ENCODE measurements around the gene OVAAL. TPM values are rescaled to one million over a fixed set of nuclear protein-coding genes. Genes with fewer than 3 reads are reported as not detected.

Gene OVAAL
- total and polyA plus RNA-seq, 10 of the 15 experiments (the other 5 are each of a cell fraction or from before 2014, with no cell fraction given): 0.04 to 0.33 (median 0.06) TPM; not detected in 7

DNA sequence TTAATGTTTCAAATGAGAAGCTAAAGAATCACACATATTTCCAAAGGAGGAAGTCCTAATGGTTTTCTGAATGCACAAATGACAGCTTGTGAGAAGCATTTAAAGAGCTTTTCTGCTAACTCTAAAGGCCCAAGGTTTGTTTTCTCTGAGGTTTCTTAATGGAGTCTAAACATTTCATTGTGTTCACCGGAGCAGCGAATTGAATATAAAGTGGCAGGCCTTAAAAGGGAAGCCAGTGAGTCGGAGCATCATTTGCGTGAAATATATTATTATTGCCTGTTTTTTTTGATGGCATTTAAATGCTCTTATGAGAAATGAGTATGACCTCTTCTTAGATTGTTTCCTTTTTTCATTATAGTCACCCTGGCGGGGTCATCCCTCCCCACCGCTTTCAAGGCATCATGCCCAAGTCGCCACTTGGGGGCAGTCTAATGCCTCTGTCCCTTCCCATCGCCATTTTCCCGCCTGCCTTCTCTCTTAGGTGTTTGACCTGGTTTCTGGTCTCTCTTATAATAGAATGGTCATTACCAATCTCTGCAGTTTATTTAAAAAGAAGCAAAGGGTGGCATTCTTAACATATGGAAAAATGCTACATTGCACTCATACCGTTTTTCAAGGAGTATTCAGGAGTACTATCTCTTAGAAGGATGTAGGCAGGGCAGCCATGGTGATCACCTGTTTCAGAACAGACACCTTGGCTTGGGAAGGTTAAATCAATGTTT lies 25.3 kb upstream of the OVAAL start:
- POLR2A ChIA-PET: no interaction called here
- Histone ChIP-seq H3K4me1 (ENCODE audit: control insufficient read depth, insufficient read depth, low read length) (no peaks in the 10 kb centered on the region), H3K36me3 (ENCODE audit: control insufficient read depth in 2 of 2, insufficient read depth in 2 of 2, low read length in 1 of 2) (no peaks in the 10 kb centered on the region), H3K4me3 (no peak overlapping the region), H2AFZ (ENCODE audit: control insufficient read depth, low read depth, low read length) (peak overlapping the region; percentile 59), H3K9ac (ENCODE audit: control insufficient read depth, insufficient read depth, low read length) (no peak overlapping the region), H3K27me3 (replicated peaks in 1 of 2; ENCODE audit: control insufficient read depth in 2 of 2, insufficient read depth in 2 of 2, low read length in 1 of 2) (peaks cover 0 to 2% of the 10 kb centered on the region in 2 experiments; a peak in 2 of 4 replicates), H3K27ac (ENCODE audit: control insufficient read depth, insufficient read depth) (no peak overlapping the region), H3K79me2 (ENCODE audit: control insufficient read depth, insufficient read depth, low read length) (no peaks in the 10 kb centered on the region), H3K4me2 (ENCODE audit: control insufficient read depth, insufficient read depth) (peak overlapping the region; percentile 38), H4K20me1 (ENCODE audit: control insufficient read depth, insufficient read depth) (no peaks in the 10 kb centered on the region), H3K9me3 (replicated peaks; ENCODE audit: control insufficient read depth, insufficient read depth, low read length) (no peaks in the 10 kb centered on the region)
- ATAC-seq (peak; percentile 97), FAIRE-seq (peak; percentile 88), DNase-seq (ENCODE audit: low read depth, low spot score) (no peak)
- 30% methylated on average over 10 of the region's 10 CpGs for WGBS (ENCODE audit: insufficient coverage, insufficient replicate concordance, low lambda C conversion rate, missing lambda C conversion rate)
- BruUV-seq (replicated peaks): no TSS peak
- SMC1A ChIA-PET (ENCODE audit: uncharacterized antibody, unreplicated experiment): interaction anchor here (0.5 to 14.5 kb wide), 13 partner anchors 11 to 542 kb away, joined by 3 to 247 read pairs (median 4); partner anchors contain the start of gene XPR1
- in situ Hi-C loops (cut with MboI) (loop anchor here (10.0 kb wide), 1 partner anchor 631 kb away; no protein-coding TSS in a partner anchor), intact Hi-C loops (cut with micrococcal nuclease; ENCODE audit: unreplicated experiment) (loop anchor here (1.0 to 2.0 kb wide), 5 partner anchors 99 to 633 kb away; partner anchors contain the start of gene XPR1)
- RAD21 ChIA-PET (ENCODE audit: unreplicated experiment): interaction anchor here (0.9 to 9.3 kb wide), 8 partner anchors 15 to 348 kb away, joined by 3 to 156 read pairs (median 4); partner anchors contain the start of gene XPR1
- CTCF ChIA-PET: interaction anchor here (0.9 to 17.1 kb wide), 16 partner anchors 12 to 546 kb away, joined by 3 to 373 read pairs (median 4); partner anchors contain the start of gene XPR1
- TF ChIP-seq, protein P1, sequence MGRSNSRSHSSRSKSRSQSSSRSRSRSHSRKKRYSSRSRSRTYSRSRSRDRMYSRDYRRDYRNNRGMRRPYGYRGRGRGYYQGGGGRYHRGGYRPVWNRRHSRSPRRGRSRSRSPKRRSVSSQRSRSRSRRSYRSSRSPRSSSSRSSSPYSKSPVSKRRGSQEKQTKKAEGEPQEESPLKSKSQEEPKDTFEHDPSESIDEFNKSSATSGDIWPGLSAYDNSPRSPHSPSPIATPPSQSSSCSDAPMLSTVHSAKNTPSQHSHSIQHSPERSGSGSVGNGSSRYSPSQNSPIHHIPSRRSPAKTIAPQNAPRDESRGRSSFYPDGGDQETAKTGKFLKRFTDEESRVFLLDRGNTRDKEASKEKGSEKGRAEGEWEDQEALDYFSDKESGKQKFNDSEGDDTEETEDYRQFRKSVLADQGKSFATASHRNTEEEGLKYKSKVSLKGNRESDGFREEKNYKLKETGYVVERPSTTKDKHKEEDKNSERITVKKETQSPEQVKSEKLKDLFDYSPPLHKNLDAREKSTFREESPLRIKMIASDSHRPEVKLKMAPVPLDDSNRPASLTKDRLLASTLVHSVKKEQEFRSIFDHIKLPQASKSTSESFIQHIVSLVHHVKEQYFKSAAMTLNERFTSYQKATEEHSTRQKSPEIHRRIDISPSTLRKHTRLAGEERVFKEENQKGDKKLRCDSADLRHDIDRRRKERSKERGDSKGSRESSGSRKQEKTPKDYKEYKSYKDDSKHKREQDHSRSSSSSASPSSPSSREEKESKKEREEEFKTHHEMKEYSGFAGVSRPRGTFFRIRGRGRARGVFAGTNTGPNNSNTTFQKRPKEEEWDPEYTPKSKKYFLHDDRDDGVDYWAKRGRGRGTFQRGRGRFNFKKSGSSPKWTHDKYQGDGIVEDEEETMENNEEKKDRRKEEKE (IDR thresholded peaks at IDR 0.05): no peak
- TF ChIP-seq, protein P2, sequence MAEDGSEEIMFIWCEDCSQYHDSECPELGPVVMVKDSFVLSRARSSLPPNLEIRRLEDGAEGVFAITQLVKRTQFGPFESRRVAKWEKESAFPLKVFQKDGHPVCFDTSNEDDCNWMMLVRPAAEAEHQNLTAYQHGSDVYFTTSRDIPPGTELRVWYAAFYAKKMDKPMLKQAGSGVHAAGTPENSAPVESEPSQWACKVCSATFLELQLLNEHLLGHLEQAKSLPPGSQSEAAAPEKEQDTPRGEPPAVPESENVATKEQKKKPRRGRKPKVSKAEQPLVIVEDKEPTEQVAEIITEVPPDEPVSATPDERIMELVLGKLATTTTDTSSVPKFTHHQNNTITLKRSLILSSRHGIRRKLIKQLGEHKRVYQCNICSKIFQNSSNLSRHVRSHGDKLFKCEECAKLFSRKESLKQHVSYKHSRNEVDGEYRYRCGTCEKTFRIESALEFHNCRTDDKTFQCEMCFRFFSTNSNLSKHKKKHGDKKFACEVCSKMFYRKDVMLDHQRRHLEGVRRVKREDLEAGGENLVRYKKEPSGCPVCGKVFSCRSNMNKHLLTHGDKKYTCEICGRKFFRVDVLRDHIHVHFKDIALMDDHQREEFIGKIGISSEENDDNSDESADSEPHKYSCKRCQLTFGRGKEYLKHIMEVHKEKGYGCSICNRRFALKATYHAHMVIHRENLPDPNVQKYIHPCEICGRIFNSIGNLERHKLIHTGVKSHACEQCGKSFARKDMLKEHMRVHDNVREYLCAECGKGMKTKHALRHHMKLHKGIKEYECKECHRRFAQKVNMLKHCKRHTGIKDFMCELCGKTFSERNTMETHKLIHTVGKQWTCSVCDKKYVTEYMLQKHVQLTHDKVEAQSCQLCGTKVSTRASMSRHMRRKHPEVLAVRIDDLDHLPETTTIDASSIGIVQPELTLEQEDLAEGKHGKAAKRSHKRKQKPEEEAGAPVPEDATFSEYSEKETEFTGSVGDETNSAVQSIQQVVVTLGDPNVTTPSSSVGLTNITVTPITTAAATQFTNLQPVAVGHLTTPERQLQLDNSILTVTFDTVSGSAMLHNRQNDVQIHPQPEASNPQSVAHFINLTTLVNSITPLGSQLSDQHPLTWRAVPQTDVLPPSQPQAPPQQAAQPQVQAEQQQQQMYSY (CRISPR knock-in tag; IDR thresholded peaks at IDR 0.05): no peak
- TF ChIP-seq NBN (IDR thresholded peaks at IDR 0.05) (0 out of 2 replicates have a peak, but pooled peaks have one; percentile 30), RBBP5 (conservative IDR thresholded peaks at IDR 0.05) (no peak), YY1 (IDR thresholded peaks at IDR 0.05; ENCODE audit: low read depth, low read length) (peak; percentile 95), CREB1 (IDR thresholded peaks at IDR 0.05; ENCODE audit: low read depth) (no peak), JUNB (IDR thresholded peaks at IDR 0.05) (no peak), RAD21 (IDR thresholded peaks at IDR 0.05; ENCODE audit: insufficient read depth, low read depth, low read length) (peak; percentile 91), RB1 (IDR thresholded peaks at IDR 0.05; ENCODE audit: borderline replicate concordance) (peak; percentile 95; the same call in 1 of the 2 replicates)
- TF ChIP-seq, protein P3, sequence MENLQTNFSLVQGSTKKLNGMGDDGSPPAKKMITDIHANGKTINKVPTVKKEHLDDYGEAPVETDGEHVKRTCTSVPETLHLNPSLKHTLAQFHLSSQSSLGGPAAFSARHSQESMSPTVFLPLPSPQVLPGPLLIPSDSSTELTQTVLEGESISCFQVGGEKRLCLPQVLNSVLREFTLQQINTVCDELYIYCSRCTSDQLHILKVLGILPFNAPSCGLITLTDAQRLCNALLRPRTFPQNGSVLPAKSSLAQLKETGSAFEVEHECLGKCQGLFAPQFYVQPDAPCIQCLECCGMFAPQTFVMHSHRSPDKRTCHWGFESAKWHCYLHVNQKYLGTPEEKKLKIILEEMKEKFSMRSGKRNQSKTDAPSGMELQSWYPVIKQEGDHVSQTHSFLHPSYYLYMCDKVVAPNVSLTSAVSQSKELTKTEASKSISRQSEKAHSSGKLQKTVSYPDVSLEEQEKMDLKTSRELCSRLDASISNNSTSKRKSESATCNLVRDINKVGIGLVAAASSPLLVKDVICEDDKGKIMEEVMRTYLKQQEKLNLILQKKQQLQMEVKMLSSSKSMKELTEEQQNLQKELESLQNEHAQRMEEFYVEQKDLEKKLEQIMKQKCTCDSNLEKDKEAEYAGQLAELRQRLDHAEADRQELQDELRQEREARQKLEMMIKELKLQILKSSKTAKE (IDR thresholded peaks at IDR 0.05; ENCODE audit: low read depth, poor library complexity, severe bottlenecking): peak; percentile 30
- TF ChIP-seq, protein P4, sequence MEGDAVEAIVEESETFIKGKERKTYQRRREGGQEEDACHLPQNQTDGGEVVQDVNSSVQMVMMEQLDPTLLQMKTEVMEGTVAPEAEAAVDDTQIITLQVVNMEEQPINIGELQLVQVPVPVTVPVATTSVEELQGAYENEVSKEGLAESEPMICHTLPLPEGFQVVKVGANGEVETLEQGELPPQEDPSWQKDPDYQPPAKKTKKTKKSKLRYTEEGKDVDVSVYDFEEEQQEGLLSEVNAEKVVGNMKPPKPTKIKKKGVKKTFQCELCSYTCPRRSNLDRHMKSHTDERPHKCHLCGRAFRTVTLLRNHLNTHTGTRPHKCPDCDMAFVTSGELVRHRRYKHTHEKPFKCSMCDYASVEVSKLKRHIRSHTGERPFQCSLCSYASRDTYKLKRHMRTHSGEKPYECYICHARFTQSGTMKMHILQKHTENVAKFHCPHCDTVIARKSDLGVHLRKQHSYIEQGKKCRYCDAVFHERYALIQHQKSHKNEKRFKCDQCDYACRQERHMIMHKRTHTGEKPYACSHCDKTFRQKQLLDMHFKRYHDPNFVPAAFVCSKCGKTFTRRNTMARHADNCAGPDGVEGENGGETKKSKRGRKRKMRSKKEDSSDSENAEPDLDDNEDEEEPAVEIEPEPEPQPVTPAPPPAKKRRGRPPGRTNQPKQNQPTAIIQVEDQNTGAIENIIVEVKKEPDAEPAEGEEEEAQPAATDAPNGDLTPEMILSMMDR (IDR thresholded peaks at IDR 0.05 in 2 of 3, conservative IDR thresholded peaks at IDR 0.05 in 1 of 3; ENCODE audit: control insufficient read depth in 2 of 3, extremely low read depth in 1 of 3, insufficient read depth in 1 of 3, low read depth in 3 of 3, low read length in 3 of 3): peak; percentile 82 to 95 (median 88)
